Activated T-helper 1 cell treated with Interleukin-2 at 50 U/mL for 16 hours (primary cell): ENCODE data around the gene C1QL1.

Source experiments
- DNase-seq: peaks from one replicate; pipeline ENCODE4 v3.0.0-alpha.2; 2020; ENCODE audit warnings: low read depth

The C1QL1 gene

DNA sequence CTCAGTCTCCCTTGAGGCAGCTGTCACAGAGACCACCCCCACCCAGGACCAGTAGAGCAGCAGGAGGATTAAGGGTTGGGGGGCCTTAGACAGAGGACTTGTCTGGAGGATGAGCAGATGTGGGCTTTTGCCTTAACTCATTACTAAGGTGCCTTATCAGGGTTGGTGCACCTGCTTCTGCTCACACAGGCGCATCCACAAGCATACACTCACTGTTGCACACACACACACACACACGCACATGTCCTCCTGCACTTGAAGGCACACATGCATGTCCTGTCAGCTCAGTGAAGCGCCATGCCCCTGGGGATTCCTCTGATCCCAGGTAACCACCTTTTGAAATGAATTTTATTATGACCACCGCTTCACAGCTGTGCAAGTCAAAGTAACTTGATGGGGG is 54.0 kb downstream of the C1QL1 start:
- DNase-seq = no peak

DNA sequence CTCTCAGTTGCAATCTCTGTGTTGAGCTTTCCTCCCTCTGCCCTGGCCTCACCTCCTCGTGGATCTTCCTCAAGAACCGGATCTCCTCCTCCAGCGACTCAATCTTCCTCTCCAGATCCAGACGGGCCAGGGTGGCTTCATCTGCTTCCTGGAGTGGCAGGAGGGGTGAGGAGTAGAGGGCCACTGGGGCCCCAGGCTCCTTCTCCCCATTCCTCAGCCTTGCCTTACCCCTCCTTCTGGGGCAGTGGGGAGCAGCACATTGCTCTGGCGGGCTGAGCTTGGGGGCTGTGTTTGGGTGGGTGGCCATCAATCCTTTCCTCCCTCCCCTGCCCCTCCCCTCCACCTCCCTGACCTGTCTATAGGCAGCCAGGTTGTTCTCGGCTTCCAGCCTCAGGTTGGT is 54.4 kb downstream of the C1QL1 start:
- DNase-seq = no peak

DNA sequence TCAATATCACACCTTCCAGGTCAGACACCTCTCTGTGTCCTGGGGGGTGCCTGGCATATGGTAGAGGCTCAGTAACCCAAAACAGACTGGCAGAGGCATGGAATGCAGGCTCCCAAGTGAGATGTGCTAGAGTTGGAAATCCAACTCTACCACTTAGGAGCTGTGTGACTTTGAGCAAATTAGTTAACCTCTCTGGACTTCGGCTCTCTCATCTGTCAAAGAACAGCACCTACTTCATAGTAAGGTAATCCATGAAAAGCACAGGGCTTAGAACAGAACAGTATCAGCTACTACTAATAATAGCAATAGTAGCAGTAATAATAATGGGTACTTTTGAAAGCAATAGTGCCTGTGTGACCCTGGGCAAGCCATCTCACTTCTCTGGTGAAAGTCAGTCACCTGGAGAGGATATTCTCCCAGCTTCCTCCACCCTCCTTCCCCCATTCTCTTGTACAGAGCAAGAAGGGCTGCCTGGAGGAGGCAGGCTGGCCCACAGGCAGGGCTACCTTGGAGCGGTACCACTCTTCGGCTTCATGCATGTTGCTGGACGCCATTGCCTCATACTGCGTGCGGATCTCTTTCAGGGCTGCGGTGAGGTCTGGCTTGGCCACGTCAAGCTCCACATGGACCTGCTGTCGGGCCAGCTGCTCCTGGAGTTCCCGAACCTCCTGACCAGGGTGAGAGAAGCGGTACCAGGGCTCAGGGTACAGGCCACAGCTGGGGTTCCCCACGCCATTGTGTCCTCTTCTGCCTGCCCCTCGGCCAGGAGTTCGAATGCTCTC is 55.1 kb downstream of the C1QL1 start:
- no peak for DNase-seq

DNA sequence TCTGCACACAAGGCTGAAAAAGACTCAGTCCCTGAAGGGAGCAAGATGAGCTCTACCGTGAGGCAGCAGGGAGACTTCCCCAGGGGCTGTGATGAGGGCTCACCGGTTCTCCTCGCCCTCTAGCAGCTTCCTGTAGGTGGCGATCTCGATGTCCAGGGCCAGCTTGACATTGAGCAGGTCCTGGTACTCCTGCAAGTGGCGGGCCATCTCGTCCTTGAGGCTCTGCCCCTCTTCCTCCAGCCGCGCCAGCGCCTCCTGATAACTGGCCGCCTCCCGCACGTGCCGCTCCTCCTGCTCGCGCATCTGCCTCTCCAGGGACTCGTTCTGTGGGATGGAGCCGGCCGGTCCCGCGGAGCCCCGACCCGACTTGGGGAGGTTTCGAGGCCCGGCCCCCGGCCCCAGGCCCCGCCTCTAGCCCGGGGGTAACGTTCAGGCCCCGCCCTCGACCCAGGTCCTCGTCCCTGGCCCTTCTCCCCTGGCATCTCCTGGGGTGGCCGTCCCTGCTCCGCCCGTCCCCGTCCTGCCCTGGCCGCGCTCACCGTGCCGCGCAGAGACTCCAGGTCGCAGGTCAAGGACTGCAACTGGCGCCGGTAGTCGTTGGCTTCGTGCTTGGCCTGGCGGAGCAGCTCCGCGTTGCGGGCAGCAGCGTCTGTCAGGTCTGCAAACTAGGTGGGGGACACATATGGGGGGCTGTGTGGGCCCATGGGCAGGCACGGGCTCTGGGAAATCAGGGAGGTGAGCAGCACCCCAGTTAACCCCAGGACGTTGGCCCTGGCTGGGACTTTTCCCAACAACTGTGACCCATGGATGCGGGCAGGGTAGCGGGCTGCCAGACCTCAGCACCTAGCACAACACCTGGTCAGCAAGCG is 56.7 kb downstream of the C1QL1 start:
- peak; percentile 13 for DNase-seq

DNA sequence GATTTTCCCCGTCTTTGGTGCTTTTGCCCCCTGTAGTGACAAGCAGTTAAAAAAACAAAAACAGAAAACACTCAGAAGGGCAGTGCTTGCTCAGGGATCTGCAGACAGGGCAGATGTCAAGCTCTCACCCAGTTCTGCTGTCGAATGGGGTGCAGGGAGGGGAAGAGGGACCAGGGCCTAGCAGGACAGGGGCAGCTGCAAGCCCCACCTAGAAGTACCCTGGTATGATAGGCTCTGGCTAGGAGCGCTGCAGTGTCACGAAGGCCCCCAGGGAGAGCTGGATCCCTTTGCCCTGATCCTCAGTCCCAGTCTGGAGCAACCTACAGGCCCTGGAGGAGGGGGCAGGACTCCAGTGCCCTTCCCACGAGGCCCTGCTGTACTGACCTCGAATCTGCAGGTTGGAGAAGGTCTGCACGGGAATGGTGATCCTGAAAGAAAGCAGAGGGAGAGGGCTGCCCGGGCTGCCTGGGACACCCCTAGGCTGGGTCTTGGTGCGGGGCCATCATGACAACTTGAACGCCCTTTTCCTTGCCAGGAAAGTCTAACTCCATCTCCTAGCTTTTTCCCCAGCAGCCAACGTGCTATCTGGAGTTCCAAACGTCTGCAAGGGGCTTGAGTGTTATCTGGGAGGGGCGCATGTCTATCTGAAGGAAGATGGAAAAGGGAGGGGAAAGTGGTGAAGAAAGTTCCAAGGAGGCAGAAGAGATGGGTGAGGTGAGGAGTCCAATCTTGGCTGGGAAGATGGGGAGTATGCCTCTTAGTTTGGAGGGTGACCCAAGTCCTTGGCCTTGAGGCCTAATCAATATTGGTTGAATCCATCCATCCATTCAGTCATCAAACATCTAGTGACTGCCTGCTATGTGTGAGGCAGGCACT is 57.6 kb downstream of the C1QL1 start:
- DNase-seq = no peak
